GM18502 (cell line): ENCODE results near the gene PSG7.
"Not testable (repeated sequence)": the region's sequence is repeated elsewhere in the genome, so short reads cannot be mapped to it uniquely, and the experiment has no call there.

ENCODE experiments used
- ATAC-seq: cut with Tn5 transposase; IDR thresholded peaks from one replicate; pipeline ENCODE4 v1.9.1; 2021; ENCODE audit warnings: mild to moderate bottlenecking; ENCODE audit not compliant: unreplicated experiment, poor library complexity

Gene PSG7

DNA sequence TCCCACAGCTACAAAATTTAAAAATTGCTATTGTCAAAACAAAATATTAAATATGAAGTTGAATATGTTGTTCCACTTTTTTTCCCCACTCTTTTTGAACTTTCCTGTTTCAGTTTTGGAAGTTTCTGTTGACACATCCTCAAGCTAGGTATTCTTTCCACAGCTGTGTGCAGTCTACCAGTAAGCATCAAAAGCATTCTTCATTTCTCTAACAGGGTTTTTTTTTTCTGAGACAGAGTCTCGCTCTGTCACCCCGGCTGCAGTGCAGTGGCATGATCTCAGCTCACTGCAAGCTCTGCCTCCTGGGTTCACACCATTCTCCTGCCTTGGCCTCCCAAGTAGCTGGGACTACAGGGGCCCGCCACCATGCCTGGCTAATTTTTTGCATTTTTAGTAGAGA lies 62.9 kb downstream of the PSG7 start:
- not testable (repeated sequence) for ATAC-seq
